GM19328 (cell line): ENCODE measurements around the gene FUS.

Experiments
- ATAC-seq: cut with Tn5 transposase; IDR thresholded peaks from one replicate; pipeline ENCODE4 v1.9.1; 2021; ENCODE audit warnings: mild to moderate bottlenecking, moderate library complexity; ENCODE audit not compliant: unreplicated experiment

The FUS gene

GRCh38 chr16:31200821-31201568 lies 21.1 kb downstream of the FUS start:
- no peak for ATAC-seq

- ATAC-seq, result no peak
Observed at GRCh38 chr16:31201582-31202413, 21.9 kb downstream of the FUS start.

- no peak for ATAC-seq
Observed at GRCh38 chr16:31202414-31203375, 22.8 kb downstream of the FUS start, which contains the start of gene PYCARD. PYCARD (minus strand) TSS chr16:31202760; CDS start chr16:31202690, 70 bp downstream.

- ATAC-seq, result no peak
Observed at GRCh38 chr16:31204871-31205666, 25.1 kb downstream of the FUS start.

GRCh38 chr16:31206776-31207175 lies 26.8 kb downstream of the FUS start:
- no peak for ATAC-seq

GRCh38 chr16:31213342-31213741 lies 33.4 kb downstream of the FUS start:
- ATAC-seq, result no peak

GRCh38 chr16:31213877-31214707 lies 34.2 kb downstream of the FUS start, which contains the start of gene TRIM72:
TRIM72 (plus strand) TSS chr16:31214119; CDS start chr16:31214739, 620 bp downstream.
- no peak for ATAC-seq

- ATAC-seq, result no peak
Observed at GRCh38 chr16:31214708-31215286, 34.9 kb downstream of the FUS start.

GRCh38 chr16:31215287-31216162 lies 35.6 kb downstream of the FUS start:
- ATAC-seq, result no peak

GRCh38 chr16:31216422-31217135 lies 36.6 kb downstream of the FUS start, which contains the start of gene PYDC1:
PYDC1 (minus strand) TSS chr16:31217135; CDS start chr16:31217028, 107 bp downstream.
- no peak for ATAC-seq

- no peak for ATAC-seq
Observed at GRCh38 chr16:31217136-31217530, 37.2 kb downstream of the FUS start.

- no peak for ATAC-seq
Observed at GRCh38 chr16:31219154-31219741, 39.3 kb downstream of the FUS start.

GRCh38 chr16:31221357-31222160 lies 41.6 kb downstream of the FUS start:
- ATAC-seq, result no peak

GRCh38 chr16:31223044-31223443 lies 43.1 kb downstream of the FUS start:
- ATAC-seq, result no peak

- ATAC-seq, result no peak
Observed at GRCh38 chr16:31224092-31224955, 44.4 kb downstream of the FUS start.
